GM19099 (cell line): ENCODE results near the gene SLIT3.

Experiments
- POLR2A ChIP-seq: IDR thresholded peaks from 3 replicates; pipeline ENCODE4 v1.6.1; 2011; ENCODE audit warnings: low read depth; ENCODE audit not compliant: insufficient read length; ENCODE audit errors: extremely low read depth

The SLIT3 gene

DNA sequence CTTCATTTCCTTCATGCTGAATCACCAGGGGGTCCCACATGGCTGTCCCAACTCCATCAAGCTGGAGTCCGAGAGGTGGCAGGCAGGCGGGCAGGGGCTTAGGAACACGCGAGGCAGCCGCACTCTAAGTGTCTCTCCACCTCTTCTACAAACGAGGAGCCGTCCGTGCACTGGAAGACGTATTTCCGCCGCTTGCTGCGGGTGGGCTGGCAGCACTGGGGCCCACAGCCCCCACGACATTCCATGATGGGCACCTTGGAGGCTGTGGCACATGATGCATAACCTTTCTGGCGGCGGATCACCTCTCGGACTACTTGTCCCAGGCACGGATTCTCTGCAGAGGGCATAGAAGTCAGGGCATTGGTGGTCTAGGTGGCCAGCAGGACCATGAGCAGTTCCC lies 634.6 kb downstream of the SLIT3 start:
- TF ChIP-seq POLR2A, result no peak

DNA sequence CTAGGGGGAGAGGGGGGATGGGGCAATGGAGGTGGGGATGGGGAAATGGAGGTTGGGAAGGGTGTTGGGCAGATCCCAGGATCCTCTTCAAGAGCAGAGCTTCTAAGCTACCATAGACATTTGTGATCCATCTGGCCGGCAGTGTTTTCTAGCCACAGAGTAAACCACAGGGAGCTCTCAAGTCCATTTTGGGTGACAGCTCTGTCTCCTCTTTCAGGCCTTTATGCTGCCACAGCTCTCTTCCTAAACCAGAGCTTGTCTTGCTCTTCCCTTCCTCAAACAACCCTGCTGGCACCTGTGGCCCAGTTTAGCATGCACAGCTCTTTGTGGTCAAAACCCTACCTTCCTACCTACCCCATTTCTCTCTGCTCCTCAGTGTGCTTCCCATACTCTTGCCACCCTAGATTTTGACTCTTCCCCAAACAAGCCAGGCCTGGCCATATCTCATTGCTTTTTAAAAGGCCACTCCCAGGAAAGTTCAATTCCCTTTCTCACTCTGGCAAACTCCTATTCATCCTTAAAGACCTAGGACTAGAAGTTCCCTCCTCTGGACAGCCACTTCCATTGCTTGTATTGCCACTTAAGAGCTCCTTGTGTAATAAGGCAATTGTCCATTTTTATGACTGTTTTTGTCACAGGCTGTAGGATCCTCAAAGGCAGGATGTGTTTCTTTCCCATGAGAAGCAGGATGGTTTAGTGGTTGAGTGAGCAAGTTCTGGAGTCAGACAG lies 637.5 kb downstream of the SLIT3 start:
- TF ChIP-seq POLR2A, result no peak

DNA sequence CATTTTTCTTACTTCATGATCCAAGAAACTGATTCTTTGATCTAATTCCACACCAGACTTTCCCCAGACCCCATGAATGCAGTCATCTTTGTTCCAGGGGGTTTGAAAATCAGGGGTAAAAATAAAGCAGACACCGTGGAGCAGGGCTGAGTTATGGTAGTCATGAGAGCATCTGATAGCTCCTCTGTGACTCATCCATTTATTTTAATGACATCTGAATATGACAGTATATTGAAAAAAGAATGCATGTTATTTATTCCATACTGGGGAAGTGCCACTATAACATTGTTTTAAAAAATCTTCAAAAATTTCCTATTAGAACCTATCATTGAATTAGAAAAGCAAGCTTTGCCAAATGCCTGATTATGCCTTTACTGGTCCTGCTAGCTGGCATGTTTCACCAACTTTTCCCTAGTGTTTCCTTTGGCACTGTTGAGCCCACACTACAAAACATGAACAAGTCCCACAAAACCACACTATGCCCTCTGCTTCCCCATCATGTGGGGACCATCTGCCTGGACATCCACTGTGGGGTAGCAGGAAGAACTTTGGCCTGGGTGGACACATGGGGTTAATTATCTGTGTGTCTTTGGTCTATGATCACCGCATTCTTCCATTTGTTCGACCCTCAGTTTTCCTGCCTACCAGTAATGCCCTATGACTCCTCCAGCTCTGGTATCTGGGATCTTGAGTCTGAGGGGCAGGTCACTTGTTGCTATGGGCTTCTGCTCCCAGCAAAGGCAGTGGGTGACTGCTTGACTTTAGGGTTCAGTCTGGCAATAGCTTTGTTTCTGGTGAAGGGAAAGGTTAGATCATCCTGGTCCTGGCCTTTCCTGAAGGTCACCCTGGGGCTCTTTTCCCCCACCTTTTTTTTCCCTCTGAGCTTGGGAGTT lies 639.1 kb downstream of the SLIT3 start:
- TF ChIP-seq POLR2A, result no peak

DNA sequence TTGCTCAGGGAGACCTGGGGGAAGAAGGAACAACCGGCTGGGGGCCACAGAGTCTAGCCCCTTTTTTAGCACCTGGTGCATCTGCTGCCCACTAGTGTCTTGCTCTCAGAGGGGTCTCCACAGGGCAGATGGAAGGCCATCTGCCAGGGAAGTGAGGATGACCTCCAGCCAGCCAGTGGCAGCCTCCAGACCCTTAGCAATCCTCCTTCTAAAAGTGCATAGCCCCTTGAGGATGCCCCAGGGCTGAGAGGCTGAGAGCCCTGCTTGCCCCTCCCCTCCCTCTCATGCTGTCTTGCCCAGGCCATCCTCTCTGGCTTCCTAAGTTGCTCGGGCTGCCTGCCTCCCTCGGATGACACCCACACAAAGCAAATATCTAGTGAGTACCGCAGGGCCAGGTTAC lies 640.2 kb downstream of the SLIT3 start:
- TF ChIP-seq POLR2A, result no peak

DNA sequence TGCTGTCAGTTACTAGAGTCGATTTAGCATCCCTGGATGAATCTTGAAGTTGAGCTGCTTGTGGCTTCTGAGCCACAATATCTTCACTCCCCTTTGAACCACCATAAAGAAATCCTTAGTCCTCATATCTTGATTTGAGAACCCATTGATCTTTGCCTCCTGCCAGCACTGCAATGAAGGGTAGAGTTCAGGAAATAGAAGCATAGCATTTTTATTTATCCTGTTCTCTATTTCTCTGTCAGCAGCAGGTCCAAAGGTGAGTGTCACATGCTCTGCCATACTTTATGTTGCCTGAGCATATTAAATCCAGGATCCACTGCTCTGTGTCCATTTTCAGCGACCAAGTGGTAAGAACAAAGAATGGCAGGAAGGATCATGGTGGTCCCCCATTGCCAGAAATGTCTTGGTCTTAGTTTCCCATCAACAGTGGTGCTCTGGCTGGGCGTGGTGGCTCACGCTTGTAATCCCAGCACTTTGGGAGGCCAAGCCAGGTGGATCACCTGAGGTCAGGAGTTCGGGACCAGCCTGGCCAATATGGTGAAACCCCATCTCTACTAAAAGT lies 641.6 kb downstream of the SLIT3 start:
- no peak for TF ChIP-seq POLR2A

DNA sequence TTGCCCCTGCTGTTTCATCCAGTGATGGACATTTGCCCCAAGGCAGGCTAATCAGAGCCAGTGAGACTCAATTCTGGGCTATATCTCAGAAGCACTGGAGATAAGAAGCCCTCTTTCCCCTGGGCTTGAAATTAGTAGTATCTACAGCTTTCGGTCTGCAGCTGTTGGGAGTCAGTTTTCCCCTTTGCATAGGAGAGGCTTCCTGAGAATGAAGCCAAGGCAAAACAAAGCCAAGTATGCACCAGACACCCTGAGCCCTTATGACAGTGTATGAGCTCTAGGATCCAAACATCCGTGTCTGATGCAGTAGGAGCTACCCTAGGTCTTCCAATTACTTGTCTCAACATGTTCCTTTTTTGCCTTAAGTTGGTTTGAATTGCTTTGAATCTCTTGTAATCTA lies 642.5 kb downstream of the SLIT3 start:
- TF ChIP-seq POLR2A, result no peak

DNA sequence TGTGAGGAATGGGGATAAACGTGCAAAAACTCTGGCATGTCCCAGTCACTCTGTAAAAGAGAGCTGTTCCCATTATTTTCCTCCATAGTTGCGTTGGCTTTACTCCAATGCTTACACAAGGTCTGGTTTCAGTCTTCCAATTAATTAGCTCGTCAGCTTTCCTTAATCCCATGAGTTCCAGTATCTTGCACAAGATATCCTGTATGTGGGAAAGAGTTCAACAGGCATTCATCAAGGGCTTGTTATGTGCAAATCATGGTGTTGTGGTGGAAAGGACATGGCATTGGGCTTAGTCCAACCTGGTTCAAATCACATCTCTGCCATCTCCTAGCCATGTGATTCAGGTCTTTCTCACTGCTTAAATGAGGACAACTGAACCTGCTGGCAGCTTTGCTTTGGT lies 644.3 kb downstream of the SLIT3 start:
- TF ChIP-seq POLR2A, result no peak

DNA sequence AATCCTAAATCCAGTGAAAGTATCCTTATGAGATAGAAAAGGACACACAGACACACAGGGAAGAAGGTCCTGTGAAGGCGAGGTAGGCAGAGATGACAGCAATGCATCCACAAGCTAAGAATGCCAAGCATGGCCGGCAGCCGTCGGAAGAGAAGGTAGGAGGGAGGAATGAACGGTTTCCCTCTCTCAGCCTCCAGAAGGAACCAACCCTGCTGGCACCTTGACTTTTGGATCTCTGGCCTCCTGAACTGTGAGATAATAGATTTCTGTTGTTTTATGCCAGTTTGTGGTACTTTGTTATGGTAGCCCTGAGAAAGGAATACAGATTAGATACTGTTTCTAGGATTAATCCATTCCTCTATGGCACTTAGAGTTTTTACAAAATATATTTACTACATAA lies 645.6 kb downstream of the SLIT3 start:
- no peak for TF ChIP-seq POLR2A

DNA sequence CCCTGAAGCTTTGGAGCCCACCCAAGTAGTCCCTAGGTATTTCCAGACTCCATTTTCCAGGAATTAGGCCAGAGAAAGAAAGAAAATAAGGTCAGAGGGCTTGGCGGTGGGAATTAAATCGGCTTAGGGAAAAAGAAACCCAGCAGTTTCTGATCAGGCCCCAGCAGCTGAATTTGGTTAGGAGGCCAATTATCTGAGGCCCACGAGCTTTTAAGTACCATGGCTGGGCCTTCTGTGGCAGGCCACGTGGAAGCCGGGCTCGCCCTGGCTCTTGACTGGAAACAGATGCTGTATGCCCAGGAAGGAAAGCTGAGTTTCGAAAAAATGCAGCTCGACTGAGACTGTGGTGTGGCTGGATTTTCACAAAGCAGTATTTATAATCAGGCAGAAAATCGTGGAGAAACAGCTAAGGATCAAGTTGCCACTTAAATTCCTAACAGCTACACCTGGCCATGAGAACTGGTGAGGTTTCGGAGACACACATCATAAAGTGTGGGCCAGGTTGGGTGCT lies 646.7 kb downstream of the SLIT3 start:
- TF ChIP-seq POLR2A, result no peak

DNA sequence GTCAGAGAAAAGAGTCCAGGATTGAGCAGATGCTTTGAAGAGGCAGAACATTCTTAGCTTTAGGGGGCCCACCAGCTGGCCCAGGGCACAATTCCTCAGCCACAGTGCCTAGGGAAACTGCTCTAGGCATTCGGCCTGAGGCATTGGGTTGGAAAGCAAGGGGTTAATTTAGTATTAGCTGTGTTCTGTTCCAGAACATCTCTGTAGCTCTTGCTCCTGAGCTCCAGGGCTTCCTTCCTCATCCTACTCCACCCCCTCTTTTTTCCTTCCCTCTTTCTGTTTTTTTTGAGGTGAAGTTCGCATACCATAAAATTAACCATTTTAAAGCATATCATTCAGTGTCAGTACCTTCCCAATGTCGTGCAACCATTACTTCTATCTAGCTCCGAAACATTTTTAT lies 647.3 kb downstream of the SLIT3 start:
- no peak for TF ChIP-seq POLR2A

DNA sequence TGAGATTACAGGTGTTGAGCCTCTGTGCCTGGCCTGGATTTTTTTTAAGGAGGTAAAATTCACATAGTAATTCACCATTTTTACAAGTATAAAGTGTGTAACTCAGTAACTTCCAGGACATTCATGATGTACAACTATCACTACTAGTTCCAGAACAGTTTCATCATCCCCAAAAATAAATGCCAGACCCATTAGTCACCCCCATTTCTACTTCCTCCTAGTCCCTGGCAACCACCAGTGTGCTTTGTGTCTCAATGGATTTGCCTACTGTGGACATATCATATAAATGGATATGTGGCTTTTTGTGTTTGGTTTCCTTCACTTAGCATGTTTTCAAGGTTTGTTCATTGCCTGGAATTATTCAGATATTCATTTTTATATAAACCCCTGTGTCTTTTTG lies 649.3 kb downstream of the SLIT3 start:
- TF ChIP-seq POLR2A, result no peak

DNA sequence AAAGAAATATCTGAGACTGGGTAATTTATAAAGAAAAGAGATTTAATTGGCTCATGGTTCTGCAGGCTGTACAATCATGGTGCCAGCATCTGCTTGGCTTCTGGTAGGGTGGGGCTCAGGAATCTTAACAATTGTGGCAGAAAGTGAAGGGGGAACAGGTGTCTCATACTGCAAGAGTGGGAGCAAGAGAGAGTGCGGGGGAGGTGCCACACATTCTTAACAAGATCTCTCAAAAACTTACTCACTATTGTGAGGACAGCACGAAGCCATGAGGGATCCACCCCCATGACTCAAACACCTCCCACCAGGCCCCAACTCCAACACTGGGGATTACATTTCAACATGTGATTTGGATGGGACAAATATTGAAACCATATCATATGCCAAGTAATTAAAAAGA lies 651.6 kb downstream of the SLIT3 start:
- no peak for TF ChIP-seq POLR2A

DNA sequence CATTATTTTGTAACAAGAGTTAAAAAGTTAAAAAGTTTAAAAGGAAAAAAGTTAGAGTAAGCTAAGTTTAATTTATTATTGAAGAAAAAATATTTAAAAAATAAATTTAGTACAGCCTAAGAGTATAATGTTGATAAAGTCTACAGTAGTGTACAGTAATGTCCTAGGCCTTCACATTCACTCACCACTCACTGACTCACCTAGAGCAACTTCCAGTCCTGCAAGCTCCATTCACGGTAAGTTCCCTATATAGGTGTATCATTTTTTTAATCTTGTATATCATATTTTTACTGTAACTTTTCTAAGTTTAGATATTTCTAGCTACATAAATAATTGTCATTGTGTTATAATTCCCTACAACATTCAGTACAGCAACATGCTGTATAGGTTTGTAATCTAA lies 652.4 kb downstream of the SLIT3 start:
- no peak for TF ChIP-seq POLR2A

DNA sequence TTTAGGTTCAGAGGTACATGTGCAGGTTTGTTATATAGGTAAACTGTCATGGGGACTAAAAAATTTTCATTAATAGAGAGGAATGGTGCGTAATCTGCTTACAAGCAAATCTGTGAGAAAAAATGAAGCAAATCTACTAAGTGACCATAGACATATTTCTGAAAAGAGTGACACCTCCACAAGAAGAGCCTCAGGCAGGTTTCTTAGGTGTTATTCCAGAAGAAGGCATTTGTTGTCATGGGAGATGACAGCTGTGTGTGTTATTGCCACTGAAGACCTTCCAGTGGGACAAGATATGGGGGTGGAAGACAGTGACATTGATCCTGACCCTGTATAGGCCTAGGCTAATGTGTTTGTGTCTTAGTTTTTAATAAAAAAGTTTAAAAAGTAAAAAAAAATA lies 652.9 kb downstream of the SLIT3 start:
- no peak for TF ChIP-seq POLR2A

DNA sequence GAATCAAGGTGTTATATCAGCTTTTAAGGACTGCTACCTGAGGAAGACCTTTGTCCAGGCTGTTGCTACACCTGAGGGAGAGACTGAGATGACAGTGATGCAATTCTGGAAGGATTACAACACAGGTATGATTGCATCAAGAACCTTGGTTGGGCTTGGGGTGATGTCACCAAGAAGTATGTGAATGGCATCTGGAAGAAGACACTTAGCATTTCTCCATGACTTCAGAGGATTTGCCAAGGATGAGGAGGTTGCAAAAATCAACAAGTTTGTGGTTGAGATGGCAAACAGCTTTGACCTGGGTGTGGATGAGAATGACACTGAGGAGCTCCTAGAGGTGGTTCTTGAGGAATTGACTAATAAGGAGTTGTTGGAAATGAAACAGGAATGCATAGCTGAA lies 653.9 kb downstream of the SLIT3 start:
- TF ChIP-seq POLR2A, result no peak

DNA sequence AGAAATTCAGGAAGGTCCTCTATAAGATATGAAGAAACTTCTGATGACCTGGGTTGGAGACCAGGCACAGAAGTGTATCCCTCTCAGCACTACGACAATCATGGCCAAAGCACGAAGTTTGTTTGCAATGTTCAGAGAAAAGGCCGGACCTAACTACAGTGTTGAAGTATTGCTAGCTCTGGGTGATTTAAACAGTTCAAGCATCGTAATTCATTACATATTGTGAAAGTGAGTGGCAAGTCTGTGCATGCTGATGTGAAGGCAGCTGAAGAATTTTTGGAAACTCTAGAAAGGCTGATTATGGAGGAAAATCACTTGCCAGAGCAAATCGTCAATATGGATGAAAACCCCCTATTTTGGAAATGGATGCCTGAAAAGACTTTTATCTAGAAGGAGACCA lies 654.6 kb downstream of the SLIT3 start:
- no peak for TF ChIP-seq POLR2A
